HG03108 (cell line): ENCODE data around the gene RFC5.

Source experiments
- ATAC-seq: cut with Tn5 transposase; IDR thresholded peaks from one replicate; pipeline ENCODE4 v1.9.1; 2021; ENCODE audit warnings: moderate library complexity; ENCODE audit not compliant: unreplicated experiment

Gene RFC5

GRCh38 chr12:118050972-118051910 lies 34.7 kb downstream of the RFC5 start:
- ATAC-seq, result no peak

- ATAC-seq, result no peak
Measured at GRCh38 chr12:118052324-118053070, 36.0 kb downstream of the RFC5 start.

- no peak for ATAC-seq
Measured at GRCh38 chr12:118053071-118053985, 36.8 kb downstream of the RFC5 start.

- peak; percentile 48 for ATAC-seq
Measured at GRCh38 chr12:118055144-118055557, 38.6 kb downstream of the RFC5 start.

GRCh38 chr12:118055865-118056773 lies 39.6 kb downstream of the RFC5 start:
- no peak for ATAC-seq

GRCh38 chr12:118058227-118058626 lies 41.7 kb downstream of the RFC5 start:
- no peak for ATAC-seq

GRCh38 chr12:118058881-118059280 lies 42.4 kb downstream of the RFC5 start:
- no peak for ATAC-seq

- no peak for ATAC-seq
Measured at GRCh38 chr12:118059341-118060191, 43.1 kb downstream of the RFC5 start.

- peak; percentile 36 for ATAC-seq
Measured at GRCh38 chr12:118060301-118061010, 44.0 kb downstream of the RFC5 start.

GRCh38 chr12:118061011-118061872 lies 44.7 kb downstream of the RFC5 start, which contains the start of gene WSB2:
TSS of gene WSB2 (minus strand) at chr12:118061179. CDS start at chr12:118061048, 131 bp downstream.
- ATAC-seq, result peak; percentile 42

GRCh38 chr12:118061873-118062843 lies 45.7 kb downstream of the RFC5 start:
- no peak for ATAC-seq

GRCh38 chr12:118063576-118064391 lies 47.3 kb downstream of the RFC5 start:
- no peak for ATAC-seq

GRCh38 chr12:118064608-118065007 lies 48.1 kb downstream of the RFC5 start:
- no peak for ATAC-seq

- no peak for ATAC-seq
Measured at GRCh38 chr12:118065380-118065779, 48.9 kb downstream of the RFC5 start.

GRCh38 chr12:118068445-118068844 lies 51.9 kb downstream of the RFC5 start:
- ATAC-seq, result no peak
